Measurements from ENCODE around the gene LSP1.

GRCh38 chr11:1906181-1906580, 53.3 kb downstream of the LSP1 start:
- TF ChIP-seq CTCF (IDR thresholded peaks at IDR 0.05; ENCODE audit: low read depth, low read length, missing input control), result no peak
- no peak for TF ChIP-seq TAF1 (conservative IDR thresholded peaks at IDR 0.05)
- TF ChIP-seq REST (IDR thresholded peaks at IDR 0.05), result no peak
- TF ChIP-seq ZBTB33 (IDR thresholded peaks at IDR 0.05), result no peak
- TF ChIP-seq JUND (IDR thresholded peaks at IDR 0.05), result no peak
- TF ChIP-seq GABPA (IDR thresholded peaks at IDR 0.05 in 1 of 2, conservative IDR thresholded peaks at IDR 0.05 in 1 of 2), result no peak
- no peak for TF ChIP-seq YY1 (IDR thresholded peaks at IDR 0.05)
- TF ChIP-seq ATF3 (IDR thresholded peaks at IDR 0.05), result no peak
- TF ChIP-seq HNF4G (IDR thresholded peaks at IDR 0.05), result no peak
- TF ChIP-seq MAX (IDR thresholded peaks at IDR 0.05), result no peak
- TF ChIP-seq RAD21 (IDR thresholded peaks at IDR 0.05), result no peak
- TF ChIP-seq NR2F2 (IDR thresholded peaks at IDR 0.05), result no peak
- no peak for TF ChIP-seq EGR1 (IDR thresholded peaks at IDR 0.05; ENCODE audit: low read depth in 2 of 2)

Measured in liver (tissue), 3 donors.